HL-60 (cell line): Measurements from ENCODE around the gene FAM53B.

ENCODE experiments used
- CTCF ChIP-seq: IDR thresholded peaks from one replicate; pipeline ENCODE4 v1.5.1; 2011; ENCODE audit warnings: low read length, control low read depth, inconsistent platforms; ENCODE audit not compliant: insufficient read depth
- GABPA ChIP-seq: IDR thresholded peaks from 2 replicates; pipeline ENCODE4 v1.6.1; 2012; ENCODE audit warnings: low read depth
- POLR2AphosphoS5 ChIP-seq: IDR thresholded peaks from 2 replicates; pipeline ENCODE4 v1.6.1; 2012; ENCODE audit warnings: low read depth
- REST ChIP-seq: IDR thresholded peaks from 2 replicates; pipeline ENCODE4 v1.6.1; 2012; ENCODE audit warnings: low read depth; ENCODE audit not compliant: insufficient replicate concordance

DNA sequence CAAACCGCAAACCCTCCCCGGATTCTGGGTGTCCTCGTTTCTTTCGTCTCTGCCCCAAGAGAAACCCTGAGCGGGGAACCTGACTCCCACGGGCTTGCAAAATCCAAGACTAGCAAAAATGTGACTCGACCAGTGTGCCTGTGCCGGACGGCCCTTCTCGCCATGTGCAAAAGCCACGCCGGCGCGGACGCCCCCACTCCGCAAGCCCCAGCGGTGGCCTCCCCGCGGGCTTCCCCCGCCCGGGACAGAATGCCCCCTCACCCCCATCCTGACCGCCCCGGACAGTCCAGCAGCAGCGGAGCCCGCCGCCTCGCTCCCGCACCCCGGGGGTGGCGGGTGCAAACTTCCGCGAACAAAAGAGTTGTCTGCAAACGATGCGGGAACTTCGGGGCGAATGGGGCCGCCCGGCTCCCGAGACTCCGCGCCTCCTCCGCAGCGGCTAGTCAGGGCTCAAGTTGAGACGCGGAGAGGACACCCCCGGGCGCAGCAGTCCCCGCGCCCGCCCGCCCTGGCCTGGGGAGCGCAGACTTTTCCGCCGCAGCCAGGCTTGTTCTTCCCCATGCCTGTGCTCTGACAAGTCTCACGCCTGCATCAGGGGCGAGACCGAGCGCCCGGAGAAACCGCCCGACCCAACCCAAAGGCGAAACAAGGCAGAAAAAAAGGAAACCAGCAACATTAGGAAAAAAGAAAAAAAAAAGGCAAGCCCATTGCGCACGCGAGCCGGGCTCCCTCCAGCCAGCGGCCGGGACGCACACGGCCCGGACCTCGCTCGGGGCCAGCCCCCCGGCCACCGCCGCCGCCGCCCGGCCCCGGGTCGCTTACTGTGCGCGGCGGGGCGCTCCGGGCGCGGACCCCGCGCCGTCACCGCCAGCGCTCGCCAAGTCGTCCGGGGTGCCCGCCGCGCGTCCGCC lies 732 bp downstream of the FAM53B start:
- TF ChIP-seq CTCF: no peak
- TF ChIP-seq POLR2AphosphoS5: no peak
- no peak for TF ChIP-seq REST
- TF ChIP-seq GABPA: no peak
